SJSA1 (cell line): ENCODE measurements around the gene C6orf118. TPM values are rescaled to one million over a fixed set of nuclear protein-coding genes. Genes with fewer than 3 reads are reported as not detected.
A peak's percentile ranks its signal among the peaks of the same experiment; 100 is the strongest.

Source experiments
- DNase-seq, 2 experiments: peaks; one replicate each; pipeline ENCODE4 v3.0.0-alpha.2; 2015 to 2020; ENCODE audit warnings: low spot score in 2 of 2, low read depth in 1 of 2
- H3K27ac ChIP-seq: fragments of 250-450 bp; sonication (Bioruptor Pico); 2 replicates; pipeline ENCODE4 v1.5.1; 2020; ENCODE audit warnings: mild to moderate bottlenecking, moderate library complexity
- H3K27me3 ChIP-seq: fragments of 250-450 bp; sonication (Bioruptor Pico); replicated peaks from 2 replicates; pipeline ENCODE4 v1.5.1; 2020; ENCODE audit warnings: mild to moderate bottlenecking, moderate library complexity
- H3K36me3 ChIP-seq: fragments of 250-450 bp; sonication (Bioruptor Pico); 2 replicates; pipeline ENCODE4 v1.5.1; 2020; ENCODE audit warnings: mild to moderate bottlenecking
- H3K4me1 ChIP-seq: fragments of 250-450 bp; sonication (Bioruptor Pico); replicated peaks from 2 replicates; pipeline ENCODE4 v1.6.1; 2021; ENCODE audit warnings: mild to moderate bottlenecking
- H3K4me3 ChIP-seq: fragments of 250-450 bp; sonication (Bioruptor Pico); 2 replicates; pipeline ENCODE4 v1.5.1; 2020; ENCODE audit warnings: mild to moderate bottlenecking
- H3K9me3 ChIP-seq: fragments of 250-450 bp; sonication (Bioruptor Pico); replicated peaks from 2 replicates; pipeline ENCODE4 v1.5.1; 2020; ENCODE audit warnings: mild to moderate bottlenecking
- total RNA-seq: library from RNA; depleted of rRNA; stranded (reverse); fragments of >200 nt; shearing (Covaris generic); gene quantifications from 2 replicates; pipeline ENCODE4 v1.2.3, GENCODE V29; 2014

Gene C6orf118
- total RNA-seq, 1 experiment from 2014 or later = not detected

GRCh38 chr6:165231581-165232561 lies 77.5 kb downstream of the C6orf118 start:
- DNase-seq = peak; percentile 66 to 87

GRCh38 chr6:165231177-165231576 lies 78.2 kb downstream of the C6orf118 start:
- H3K27ac ChIP-seq = peak overlapping the region; percentile 88
- no peaks in the 10 kb centered on the region for H3K27me3 ChIP-seq
- H3K9me3 ChIP-seq = peaks cover 8% of the 10 kb centered on the region
- H3K4me3 ChIP-seq = no peak overlapping the region
- no peak for DNase-seq
- no peaks in the 10 kb centered on the region for H3K36me3 ChIP-seq
- peaks cover 27% of the 10 kb centered on the region for H3K4me1 ChIP-seq

More at GRCh38 chr6:165231581-165232561, 77.5 kb downstream of the C6orf118 start:
- Histone ChIP-seq H3K27ac (peak overlapping the region; percentile 88), H3K36me3 (no peaks in the 10 kb centered on the region), H3K27me3 (no peaks in the 10 kb centered on the region), H3K4me1 (peaks cover 27% of the 10 kb centered on the region), H3K4me3 (no peak overlapping the region), H3K9me3 (peaks cover 13% of the 10 kb centered on the region)
